Measurements from ENCODE around the gene MAST2. TPM values are rescaled to one million over a fixed set of nuclear protein-coding genes. Genes with fewer than 3 reads are reported as not detected.

Gene MAST2
- total RNA-seq, 1 experiment from 2014 or later, result 38.4 TPM

DNA sequence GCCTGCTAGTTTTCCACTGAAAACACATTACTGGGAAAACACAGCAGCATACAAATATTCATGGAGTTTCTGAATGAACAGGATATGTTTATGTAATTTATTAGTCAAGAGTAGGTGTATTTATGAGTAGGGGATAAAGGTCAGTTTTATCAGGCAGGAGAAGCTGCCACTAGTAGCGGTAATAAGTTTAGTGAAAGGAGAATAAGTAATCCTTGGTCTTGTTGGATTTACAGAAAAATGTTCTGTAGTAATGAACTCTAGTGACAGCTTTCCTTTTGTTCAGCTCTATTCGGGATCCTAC is 1.2 kb downstream of the MAST2 start:
- DNase-seq (ENCODE audit: low spot score), result no peak
- H3K9me3 ChIP-seq (ENCODE audit: low read depth, low read length, poor library complexity, severe bottlenecking), result no peaks in the 10 kb centered on the region
- intact Hi-C loops (cut with micrococcal nuclease; ENCODE audit: unreplicated experiment), result no loop called here
- H3K4me3 ChIP-seq (ENCODE audit: low read depth, low read length, poor library complexity, severe bottlenecking), result peak overlapping the region; percentile 67
- no peak overlapping the region for H3K27ac ChIP-seq (ENCODE audit: low read depth, low read length, poor library complexity, severe bottlenecking)
- POLR2A ChIA-PET (ENCODE audit: low non-redundant PET), result no interaction called here
- CTCF ChIA-PET, result no interaction called here
- no peaks in the 10 kb centered on the region for H3K36me3 ChIP-seq (ENCODE audit: insufficient read depth, low read length, poor library complexity, severe bottlenecking)
- no TSS peak for BruUV-seq (replicated peaks)
- peaks cover 11% of the 10 kb centered on the region for H3K4me1 ChIP-seq (ENCODE audit: insufficient read depth, low read length, poor library complexity, severe bottlenecking)
- TF ChIP-seq, protein P1, sequence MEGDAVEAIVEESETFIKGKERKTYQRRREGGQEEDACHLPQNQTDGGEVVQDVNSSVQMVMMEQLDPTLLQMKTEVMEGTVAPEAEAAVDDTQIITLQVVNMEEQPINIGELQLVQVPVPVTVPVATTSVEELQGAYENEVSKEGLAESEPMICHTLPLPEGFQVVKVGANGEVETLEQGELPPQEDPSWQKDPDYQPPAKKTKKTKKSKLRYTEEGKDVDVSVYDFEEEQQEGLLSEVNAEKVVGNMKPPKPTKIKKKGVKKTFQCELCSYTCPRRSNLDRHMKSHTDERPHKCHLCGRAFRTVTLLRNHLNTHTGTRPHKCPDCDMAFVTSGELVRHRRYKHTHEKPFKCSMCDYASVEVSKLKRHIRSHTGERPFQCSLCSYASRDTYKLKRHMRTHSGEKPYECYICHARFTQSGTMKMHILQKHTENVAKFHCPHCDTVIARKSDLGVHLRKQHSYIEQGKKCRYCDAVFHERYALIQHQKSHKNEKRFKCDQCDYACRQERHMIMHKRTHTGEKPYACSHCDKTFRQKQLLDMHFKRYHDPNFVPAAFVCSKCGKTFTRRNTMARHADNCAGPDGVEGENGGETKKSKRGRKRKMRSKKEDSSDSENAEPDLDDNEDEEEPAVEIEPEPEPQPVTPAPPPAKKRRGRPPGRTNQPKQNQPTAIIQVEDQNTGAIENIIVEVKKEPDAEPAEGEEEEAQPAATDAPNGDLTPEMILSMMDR (conservative IDR thresholded peaks at IDR 0.05; ENCODE audit: low read depth, low read length), result no peak
- no peak for TF ChIP-seq EZH2 (IDR thresholded peaks at IDR 0.05; ENCODE audit: borderline replicate concordance, low read depth, low read length, poor library complexity, severe bottlenecking)
- no peaks in the 10 kb centered on the region for H3K27me3 ChIP-seq (replicated peaks; ENCODE audit: insufficient read depth, low read depth, low read length, poor library complexity)

- Histone ChIP-seq H3K4me3 (ENCODE audit: low read depth, low read length, poor library complexity, severe bottlenecking) (no peak overlapping the region), H3K36me3 (ENCODE audit: insufficient read depth, low read length, poor library complexity, severe bottlenecking) (no peaks in the 10 kb centered on the region), H3K27ac (ENCODE audit: low read depth, low read length, poor library complexity, severe bottlenecking) (no peak overlapping the region), H3K4me1 (ENCODE audit: insufficient read depth, low read length, poor library complexity, severe bottlenecking) (peaks cover 11% of the 10 kb centered on the region), H3K27me3 (replicated peaks; ENCODE audit: insufficient read depth, low read depth, low read length, poor library complexity) (no peaks in the 10 kb centered on the region), H3K9me3 (ENCODE audit: low read depth, low read length, poor library complexity, severe bottlenecking) (no peaks in the 10 kb centered on the region)
- no peak for DNase-seq (ENCODE audit: low spot score)
- no TSS peak for BruUV-seq (replicated peaks)
- ChIA-PET POLR2A (ENCODE audit: low non-redundant PET) (no interaction called here), CTCF (no interaction called here)
- TF ChIP-seq, protein P1 (conservative IDR thresholded peaks at IDR 0.05; ENCODE audit: low read depth, low read length), result no peak
- no peak for TF ChIP-seq EZH2 (IDR thresholded peaks at IDR 0.05; ENCODE audit: borderline replicate concordance, low read depth, low read length, poor library complexity, severe bottlenecking)
- intact Hi-C loops (cut with micrococcal nuclease; ENCODE audit: unreplicated experiment), result no loop called here
Measured at GRCh38 chr1:45806129-45806528, 2.7 kb downstream of the MAST2 start.

- intact Hi-C loops (cut with micrococcal nuclease; ENCODE audit: unreplicated experiment), result no loop called here
- no peak for DNase-seq (ENCODE audit: low spot score)
- POLR2A ChIA-PET (ENCODE audit: low non-redundant PET), result no interaction called here
- no TSS peak for BruUV-seq (replicated peaks)
- Histone ChIP-seq H3K4me1 (ENCODE audit: insufficient read depth, low read length, poor library complexity, severe bottlenecking) (peaks cover under 1% of the 10 kb centered on the region), H3K27ac (ENCODE audit: low read depth, low read length, poor library complexity, severe bottlenecking) (no peak overlapping the region), H3K27me3 (replicated peaks; ENCODE audit: insufficient read depth, low read depth, low read length, poor library complexity) (no peaks in the 10 kb centered on the region), H3K4me3 (ENCODE audit: low read depth, low read length, poor library complexity, severe bottlenecking) (no peak overlapping the region), H3K36me3 (ENCODE audit: insufficient read depth, low read length, poor library complexity, severe bottlenecking) (no peaks in the 10 kb centered on the region), H3K9me3 (ENCODE audit: low read depth, low read length, poor library complexity, severe bottlenecking) (no peaks in the 10 kb centered on the region)
- no peak for TF ChIP-seq EZH2 (IDR thresholded peaks at IDR 0.05; ENCODE audit: borderline replicate concordance, low read depth, low read length, poor library complexity, severe bottlenecking)
- TF ChIP-seq, protein P1 (conservative IDR thresholded peaks at IDR 0.05; ENCODE audit: low read depth, low read length), result no peak
- CTCF ChIA-PET, result no interaction called here
Measured at GRCh38 chr1:45809761-45810160, 6.3 kb downstream of the MAST2 start.

Measured in A673 (cell line).